ACC112 (cell line): ENCODE results near the gene BRIP1.

Experiments
- H2AFZ ChIP-seq: fragments of 200-600 bp; sonication (generic); one replicate; pipeline ENCODE4 v1.6.0; 2017; ENCODE audit warnings: antibody characterized with exemption, low read length; ENCODE audit not compliant: unreplicated experiment
- H3K27ac ChIP-seq: fragments of 200-600 bp; sonication (generic); 2 replicates; pipeline ENCODE4 v1.5.1; 2014; ENCODE audit warnings: low read depth, mild to moderate bottlenecking, antibody characterized with exemption, low read length, moderate library complexity
- H3K27me3 ChIP-seq: fragments of 200-600 bp; sonication (generic); 2 replicates; pipeline ENCODE4 v1.6.1; 2014; ENCODE audit warnings: mild to moderate bottlenecking, antibody characterized with exemption, low read length, moderate library complexity, mixed read lengths; ENCODE audit not compliant: insufficient read depth
- H3K36me3 ChIP-seq: fragments of 200-600 bp; sonication (generic); 2 replicates; pipeline ENCODE4 v1.6.1; 2016; ENCODE audit warnings: mild to moderate bottlenecking, antibody characterized with exemption, low read length, moderate library complexity, mixed read lengths; ENCODE audit not compliant: insufficient read depth
- H3K4me1 ChIP-seq: fragments of 200-600 bp; sonication (generic); one replicate; pipeline ENCODE4 v1.6.1; 2016; ENCODE audit warnings: low read length, mixed read lengths; ENCODE audit not compliant: insufficient read depth, unreplicated experiment, control insufficient read depth
- H3K4me3 ChIP-seq: fragments of 200-600 bp; sonication (generic); 2 replicates; pipeline ENCODE4 v1.5.1; 2014; ENCODE audit warnings: mild to moderate bottlenecking, low read depth, low read length
- H3K79me2 ChIP-seq: fragments of 200-600 bp; sonication (generic); one replicate; pipeline ENCODE4 v1.6.0; 2016; ENCODE audit warnings: low read length; ENCODE audit not compliant: control insufficient read depth, unreplicated experiment, insufficient read depth

BRIP1 gene

GRCh38 chr17:61761827-61762226 is 101.5 kb downstream of the BRIP1 start:
- H3K4me3 ChIP-seq: no peak overlapping the region
- no peaks in the 10 kb centered on the region for H3K4me1 ChIP-seq
- H2AFZ ChIP-seq: no peak overlapping the region
- no peaks in the 10 kb centered on the region for H3K27me3 ChIP-seq
- H3K36me3 ChIP-seq: peaks cover 52% of the 10 kb centered on the region
- no peak overlapping the region for H3K27ac ChIP-seq
- H3K79me2 ChIP-seq: no peaks in the 10 kb centered on the region

- Histone ChIP-seq H3K36me3 (peaks cover 51% of the 10 kb centered on the region), H3K27me3 (no peaks in the 10 kb centered on the region), H3K27ac (no peak overlapping the region), H3K79me2 (no peaks in the 10 kb centered on the region), H2AFZ (no peak overlapping the region), H3K4me1 (no peaks in the 10 kb centered on the region), H3K4me3 (no peak overlapping the region)
Measured at GRCh38 chr17:61759362-61759761, 104.0 kb downstream of the BRIP1 start.

- Histone ChIP-seq H2AFZ (no peak overlapping the region), H3K4me3 (no peak overlapping the region), H3K27ac (no peak overlapping the region), H3K79me2 (no peaks in the 10 kb centered on the region), H3K27me3 (no peaks in the 10 kb centered on the region), H3K36me3 (peaks cover 42% of the 10 kb centered on the region), H3K4me1 (no peaks in the 10 kb centered on the region)
Measured at GRCh38 chr17:61758430-61758829, 104.9 kb downstream of the BRIP1 start.

GRCh38 chr17:61757168-61757567 is 106.2 kb downstream of the BRIP1 start:
- H3K36me3 ChIP-seq: peaks cover 38% of the 10 kb centered on the region

GRCh38 chr17:61756561-61756960 is 106.8 kb downstream of the BRIP1 start:
- Histone ChIP-seq H3K27ac (no peak overlapping the region), H3K79me2 (no peaks in the 10 kb centered on the region), H3K4me3 (no peak overlapping the region), H3K36me3 (peaks cover 32% of the 10 kb centered on the region; the same call in 1 of the 2 replicates), H2AFZ (no peak overlapping the region), H3K27me3 (no peaks in the 10 kb centered on the region), H3K4me1 (no peaks in the 10 kb centered on the region)

More at GRCh38 chr17:61757168-61757567, 106.2 kb downstream of the BRIP1 start:
- Histone ChIP-seq H3K27ac (no peak overlapping the region), H2AFZ (no peak overlapping the region), H3K4me3 (no peak overlapping the region), H3K27me3 (no peaks in the 10 kb centered on the region), H3K4me1 (no peaks in the 10 kb centered on the region), H3K79me2 (no peaks in the 10 kb centered on the region)

- H3K79me2 ChIP-seq: no peaks in the 10 kb centered on the region
- H3K27me3 ChIP-seq: no peaks in the 10 kb centered on the region
- H3K4me1 ChIP-seq: no peaks in the 10 kb centered on the region
- no peak overlapping the region for H3K27ac ChIP-seq
- H3K36me3 ChIP-seq: peaks cover 24% of the 10 kb centered on the region; the same call in 1 of the 2 replicates
- no peak overlapping the region for H3K4me3 ChIP-seq
- H2AFZ ChIP-seq: no peak overlapping the region
Measured at GRCh38 chr17:61755668-61756067, 107.7 kb downstream of the BRIP1 start.

GRCh38 chr17:61755078-61755477 is 108.2 kb downstream of the BRIP1 start:
- H2AFZ ChIP-seq: no peak overlapping the region
- H3K4me3 ChIP-seq: no peak overlapping the region
- peaks cover 24% of the 10 kb centered on the region; the same call in 1 of the 2 replicates for H3K36me3 ChIP-seq
- no peaks in the 10 kb centered on the region for H3K79me2 ChIP-seq
- H3K27me3 ChIP-seq: no peaks in the 10 kb centered on the region
- no peaks in the 10 kb centered on the region for H3K4me1 ChIP-seq
- H3K27ac ChIP-seq: no peak overlapping the region

GRCh38 chr17:61754124-61754523 is 109.2 kb downstream of the BRIP1 start:
- no peaks in the 10 kb centered on the region for H3K4me1 ChIP-seq
- H2AFZ ChIP-seq: no peak overlapping the region
- H3K79me2 ChIP-seq: no peaks in the 10 kb centered on the region
- no peak overlapping the region for H3K4me3 ChIP-seq
- peaks cover 21% of the 10 kb centered on the region; the same call in 1 of the 2 replicates for H3K36me3 ChIP-seq
- H3K27ac ChIP-seq: no peak overlapping the region
- no peaks in the 10 kb centered on the region for H3K27me3 ChIP-seq

- Histone ChIP-seq H3K36me3 (peaks cover 19% of the 10 kb centered on the region; the same call in 1 of the 2 replicates), H2AFZ (no peak overlapping the region), H3K27ac (no peak overlapping the region), H3K79me2 (no peaks in the 10 kb centered on the region), H3K27me3 (no peaks in the 10 kb centered on the region), H3K4me1 (no peaks in the 10 kb centered on the region), H3K4me3 (no peak overlapping the region)
Measured at GRCh38 chr17:61753696-61754095, 109.6 kb downstream of the BRIP1 start.

- Histone ChIP-seq H3K27ac (no peak overlapping the region), H3K79me2 (no peaks in the 10 kb centered on the region), H3K27me3 (no peaks in the 10 kb centered on the region), H3K36me3 (peaks cover 25% of the 10 kb centered on the region), H3K4me1 (no peaks in the 10 kb centered on the region), H2AFZ (no peak overlapping the region), H3K4me3 (no peak overlapping the region)
Measured at GRCh38 chr17:61750656-61751055, 112.7 kb downstream of the BRIP1 start.

- Histone ChIP-seq H3K4me3 (no peak overlapping the region), H3K4me1 (no peaks in the 10 kb centered on the region), H3K27ac (no peak overlapping the region), H2AFZ (no peak overlapping the region), H3K36me3 (peaks cover 29% of the 10 kb centered on the region), H3K27me3 (no peaks in the 10 kb centered on the region), H3K79me2 (no peaks in the 10 kb centered on the region)
Measured at GRCh38 chr17:61749823-61750404, 113.4 kb downstream of the BRIP1 start.
